Middle frontal gyrus (tissue), 1 donor: Measurements from ENCODE around the gene SELENOW.
A peak's percentile ranks its signal among the peaks of the same experiment; 100 is the strongest.
"Not testable (repeated sequence)": the region's sequence is repeated elsewhere in the genome, so short reads cannot be mapped to it uniquely, and the experiment has no call there.

Experiments
- DNase-seq: peaks from one replicate; pipeline ENCODE4 v3.0.0-alpha.2; 2015; ENCODE audit warnings: low spot score; ENCODE audit errors: extremely low spot score

SELENOW gene

DNA sequence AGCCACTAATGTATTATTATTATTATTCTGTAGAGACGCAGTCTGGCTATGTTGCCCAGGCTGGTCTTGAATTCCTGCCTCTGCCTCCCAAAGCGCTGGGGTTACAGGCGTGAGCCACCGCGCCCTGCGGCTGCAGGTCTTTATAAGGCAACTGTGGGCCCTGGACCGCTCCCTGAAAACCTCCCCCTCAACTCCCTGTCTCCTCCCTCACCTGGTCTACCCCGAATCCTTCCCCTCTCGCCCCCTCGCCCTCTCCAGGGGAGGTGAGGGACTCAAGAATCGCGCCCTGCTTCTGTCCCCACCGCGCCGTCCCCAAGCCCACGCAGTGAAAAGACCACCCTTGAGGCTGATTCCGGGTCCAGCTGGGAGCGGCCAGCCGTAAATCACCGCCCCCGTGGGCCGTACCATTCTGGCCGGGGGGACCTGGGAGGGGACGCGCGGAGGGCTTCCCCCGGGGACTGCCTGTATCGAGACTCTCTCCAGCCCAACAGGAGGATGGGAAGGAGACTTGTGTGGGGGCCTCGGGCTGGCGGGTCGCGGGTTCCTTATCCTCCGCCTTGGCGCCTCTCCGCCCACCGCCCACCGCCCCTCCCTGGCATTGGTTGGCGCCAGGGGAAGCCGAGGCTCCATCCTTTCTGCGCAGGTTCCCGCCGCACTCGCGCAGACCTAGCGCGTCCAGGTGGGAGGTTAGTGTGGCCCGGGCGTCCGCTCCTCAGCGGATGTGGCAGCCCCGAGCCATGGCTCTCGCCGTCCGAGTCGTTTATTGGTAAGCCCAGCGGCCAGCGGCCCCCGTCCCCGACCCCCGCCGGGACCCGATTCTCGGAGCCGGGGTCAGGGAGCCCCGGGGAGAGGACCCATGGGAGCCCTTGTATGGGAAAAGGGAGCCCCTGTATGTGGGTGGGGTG, at the start of gene SELENOW:
Gene SELENOW (plus strand): TSS at position 655 of the 905 bp plus-strand sequence. CDS start 83 bp downstream, at position 738.
- peak; percentile 58 for DNase-seq

DNA sequence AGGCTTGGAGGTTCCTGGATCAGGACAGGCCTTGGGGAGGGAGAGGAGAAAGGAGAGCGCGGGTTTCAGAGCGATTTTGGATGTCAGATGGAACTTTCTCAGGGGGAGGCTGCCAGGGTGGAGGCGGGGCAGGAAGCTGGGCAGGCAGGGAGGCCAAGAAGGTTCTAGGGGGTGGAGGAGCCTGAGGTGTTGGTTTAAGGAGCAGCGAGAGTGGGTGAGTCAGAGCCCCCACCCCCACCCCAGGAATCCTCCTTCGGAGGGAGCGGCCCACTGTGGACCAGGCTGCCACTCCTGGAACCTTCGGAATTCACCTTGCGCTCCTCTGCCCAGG, 49.1 kb upstream of the SELENOW start:
- no peak for DNase-seq

DNA sequence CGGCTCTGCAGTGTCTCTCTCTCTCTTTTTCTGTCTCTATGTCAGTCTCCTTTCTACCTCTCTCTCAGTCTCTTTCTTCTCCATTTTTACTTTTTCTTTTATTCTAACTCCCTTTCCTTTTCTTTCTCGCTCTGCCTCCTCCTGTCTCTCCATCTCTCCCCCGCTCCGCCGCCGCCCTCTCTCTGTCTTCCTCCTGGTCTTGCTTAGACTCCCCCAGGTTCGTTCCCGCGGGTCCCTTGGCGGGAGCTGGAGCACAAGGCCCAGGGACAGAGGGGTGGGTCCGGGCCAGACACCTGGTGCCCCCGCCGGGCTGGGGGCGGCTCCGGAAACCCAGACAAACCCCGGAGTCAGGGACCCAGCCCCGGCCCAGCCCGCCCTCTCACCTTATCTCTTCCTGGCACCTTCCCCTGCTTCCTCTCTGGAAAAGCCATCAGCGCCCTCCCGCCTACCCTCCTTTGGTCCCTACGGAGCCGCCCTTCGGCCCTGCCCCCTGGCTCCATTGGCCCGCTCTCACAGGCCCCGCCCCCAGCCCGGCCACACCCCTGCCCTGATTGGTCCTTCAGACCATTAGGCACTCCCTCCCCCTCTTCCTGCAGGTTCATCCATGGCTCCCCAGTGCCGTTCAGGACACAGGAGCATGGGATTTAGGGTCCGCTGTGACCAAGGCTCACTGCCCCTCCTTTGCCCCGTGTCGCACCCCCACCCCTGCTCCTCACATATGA, 48.5 kb upstream of the SELENOW start:
- no peak for DNase-seq

GRCh38 chr19:47730521-47730889, 48.0 kb upstream of the SELENOW start:
- no peak for DNase-seq

DNA sequence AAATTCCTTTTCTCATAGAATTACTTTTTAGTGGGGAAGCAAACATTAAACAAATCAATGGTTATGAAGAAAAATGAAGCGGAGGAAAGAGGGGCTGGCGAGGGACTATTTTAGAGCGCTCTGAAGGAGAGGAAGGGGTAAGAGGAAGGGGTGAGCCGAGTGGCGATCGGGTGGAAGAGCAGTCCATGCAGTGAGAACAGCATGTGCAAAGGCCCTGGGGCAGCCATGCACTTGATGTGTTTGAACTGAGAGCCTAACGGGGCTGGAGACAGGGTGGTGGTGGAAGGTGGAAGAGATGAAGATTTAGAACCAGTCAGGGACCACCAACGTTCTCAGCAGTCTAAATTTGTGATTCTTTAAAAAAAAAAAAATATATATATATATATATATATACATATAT, 47.6 kb upstream of the SELENOW start:
- DNase-seq = no peak

GRCh38 chr19:47735131-47735530, 43.4 kb upstream of the SELENOW start:
- no peak for DNase-seq

GRCh38 chr19:47740866-47741519, 37.5 kb upstream of the SELENOW start:
- no peak for DNase-seq

DNA sequence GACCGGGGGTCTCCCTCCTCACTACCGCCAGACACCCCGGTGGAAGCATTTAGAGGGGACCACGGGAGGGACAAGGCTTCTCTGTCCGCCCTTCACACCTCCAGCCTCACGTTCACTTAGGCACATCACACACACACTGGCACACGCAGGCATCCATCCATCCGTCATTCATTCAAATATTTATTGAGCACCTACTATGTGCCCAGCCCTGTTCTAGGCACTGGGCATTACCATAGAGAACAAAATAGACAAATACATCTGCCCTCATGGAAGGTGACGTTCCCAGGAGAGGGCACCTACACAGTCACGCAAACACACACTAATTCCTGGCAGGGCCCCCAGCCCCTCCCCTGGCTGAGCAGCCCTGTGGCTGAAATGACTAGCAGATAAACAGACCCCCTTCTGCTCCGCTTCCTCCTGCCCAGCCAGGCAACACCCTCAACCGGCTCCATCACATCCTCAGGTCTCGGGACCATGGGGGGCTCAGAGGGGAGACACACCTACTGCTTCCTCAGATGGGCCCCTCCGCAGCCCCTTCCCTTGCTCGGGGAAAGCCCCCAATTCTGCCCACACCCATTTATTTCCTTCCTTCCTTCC, 36.9 kb upstream of the SELENOW start:
- no peak for DNase-seq

GRCh38 chr19:47742634-47743033, 35.9 kb upstream of the SELENOW start:
- no peak for DNase-seq

DNA sequence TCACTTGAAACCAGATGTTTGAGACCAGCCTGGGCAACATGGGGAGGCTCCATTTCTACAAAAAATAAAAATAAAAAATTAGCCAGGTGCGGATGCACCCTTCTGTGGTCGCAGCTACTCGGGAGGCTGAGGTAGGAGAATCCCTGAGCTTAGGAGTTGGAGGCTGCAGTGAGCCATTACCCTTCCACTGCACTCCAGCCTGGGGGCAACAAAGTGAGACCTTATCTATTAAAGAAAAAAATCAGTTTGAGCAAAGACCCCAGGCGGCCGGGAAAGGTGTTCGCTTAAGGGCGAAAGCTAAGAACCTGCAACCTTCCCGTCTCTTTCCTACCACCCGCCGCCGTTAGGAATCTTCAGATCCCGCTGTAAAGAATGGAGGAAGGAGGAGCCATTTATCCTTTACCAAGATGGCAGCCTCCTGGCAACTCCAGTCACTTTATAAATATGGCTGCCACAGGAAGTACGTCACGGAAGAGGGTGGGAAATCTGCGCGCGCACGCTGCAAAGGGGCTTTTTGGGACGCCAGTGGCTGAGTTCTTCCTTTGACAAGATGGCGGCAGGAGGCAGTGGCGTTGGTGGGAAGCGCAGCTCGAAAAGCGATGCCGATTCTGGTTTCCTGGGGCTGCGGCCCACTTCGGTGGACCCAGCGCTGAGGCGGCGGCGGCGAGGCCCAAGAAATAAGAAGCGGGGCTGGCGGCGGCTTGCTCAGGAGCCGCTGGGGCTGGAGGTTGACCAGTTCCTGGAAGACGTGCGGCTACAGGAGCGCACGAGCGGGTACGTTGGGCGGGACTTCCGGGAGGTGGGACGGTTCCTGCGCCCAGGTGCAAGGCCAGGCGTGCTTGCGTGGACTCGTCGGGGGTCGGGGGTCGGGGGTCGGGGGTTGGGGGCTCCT, 33.2 kb upstream of the SELENOW start, which contains the start of gene NOP53:
Gene NOP53 (plus strand): TSS at position 537 of the 892 bp plus-strand sequence. CDS start 14 bp downstream, at position 551.
- DNase-seq = peak; percentile 94

- not testable (repeated sequence) for DNase-seq
Observed at GRCh38 chr19:47746129-47746528, 32.4 kb upstream of the SELENOW start.

GRCh38 chr19:47749326-47749725, 29.2 kb upstream of the SELENOW start:
- DNase-seq = no peak

DNA sequence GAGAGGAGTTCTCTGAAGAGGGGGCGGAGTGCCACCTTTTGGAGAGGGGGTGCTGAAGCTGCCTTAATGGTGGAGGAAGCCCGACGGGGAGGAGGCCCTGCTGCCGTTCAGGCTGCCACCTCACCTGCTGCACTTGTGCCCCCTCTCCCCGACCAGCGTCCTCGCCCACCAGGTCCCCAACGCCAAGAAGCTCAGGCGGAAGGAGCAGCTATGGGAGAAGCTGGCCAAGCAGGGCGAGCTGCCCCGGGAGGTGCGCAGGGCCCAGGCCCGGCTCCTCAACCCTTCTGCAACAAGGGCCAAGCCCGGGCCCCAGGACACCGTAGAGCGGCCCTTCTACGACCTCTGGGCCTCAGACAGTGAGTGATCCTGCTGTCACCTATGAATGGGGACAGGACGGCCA, 27.8 kb upstream of the SELENOW start:
- no peak for DNase-seq

DNA sequence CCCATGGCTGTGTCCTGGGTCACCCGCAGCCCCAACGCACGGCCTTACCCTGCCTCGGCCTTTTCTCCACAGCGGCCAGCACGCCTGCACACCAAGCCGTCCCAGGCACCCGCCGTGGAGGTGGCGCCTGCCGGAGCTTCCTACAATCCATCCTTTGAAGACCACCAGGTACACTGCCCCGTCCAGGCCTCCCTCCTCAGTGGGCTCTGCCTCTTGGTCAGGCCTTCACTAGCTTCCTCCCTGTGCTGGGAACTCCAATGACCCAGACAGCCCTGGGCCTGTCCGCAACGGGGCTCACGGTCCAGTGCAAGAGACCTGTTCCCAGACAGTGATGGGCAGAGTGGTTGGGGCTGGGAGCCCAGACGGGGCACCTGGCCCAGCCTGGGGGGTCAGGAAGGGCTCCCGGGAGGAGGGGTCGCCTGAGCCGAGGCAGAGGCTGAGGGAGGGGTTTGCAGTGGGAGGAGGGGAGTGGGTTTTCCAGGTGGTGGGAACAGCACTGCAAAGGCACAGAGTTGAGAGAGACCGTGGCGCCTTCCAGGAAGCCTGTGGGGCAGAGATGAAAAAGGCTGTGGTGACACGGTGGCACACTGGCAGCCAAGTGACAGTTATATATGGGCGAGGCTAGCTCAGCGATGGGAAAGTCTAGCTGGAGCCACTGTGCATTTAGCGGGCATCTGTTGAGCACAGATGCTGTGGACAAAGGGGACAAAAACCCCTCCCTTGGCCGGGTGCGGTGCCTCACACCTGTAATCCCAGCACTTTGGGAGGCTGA, 25.9 kb upstream of the SELENOW start:
- DNase-seq = no peak

GRCh38 chr19:47754206-47755064, 24.1 kb upstream of the SELENOW start:
- no peak for DNase-seq

- no peak for DNase-seq
Observed at GRCh38 chr19:47755065-47755761, 23.3 kb upstream of the SELENOW start.

DNA sequence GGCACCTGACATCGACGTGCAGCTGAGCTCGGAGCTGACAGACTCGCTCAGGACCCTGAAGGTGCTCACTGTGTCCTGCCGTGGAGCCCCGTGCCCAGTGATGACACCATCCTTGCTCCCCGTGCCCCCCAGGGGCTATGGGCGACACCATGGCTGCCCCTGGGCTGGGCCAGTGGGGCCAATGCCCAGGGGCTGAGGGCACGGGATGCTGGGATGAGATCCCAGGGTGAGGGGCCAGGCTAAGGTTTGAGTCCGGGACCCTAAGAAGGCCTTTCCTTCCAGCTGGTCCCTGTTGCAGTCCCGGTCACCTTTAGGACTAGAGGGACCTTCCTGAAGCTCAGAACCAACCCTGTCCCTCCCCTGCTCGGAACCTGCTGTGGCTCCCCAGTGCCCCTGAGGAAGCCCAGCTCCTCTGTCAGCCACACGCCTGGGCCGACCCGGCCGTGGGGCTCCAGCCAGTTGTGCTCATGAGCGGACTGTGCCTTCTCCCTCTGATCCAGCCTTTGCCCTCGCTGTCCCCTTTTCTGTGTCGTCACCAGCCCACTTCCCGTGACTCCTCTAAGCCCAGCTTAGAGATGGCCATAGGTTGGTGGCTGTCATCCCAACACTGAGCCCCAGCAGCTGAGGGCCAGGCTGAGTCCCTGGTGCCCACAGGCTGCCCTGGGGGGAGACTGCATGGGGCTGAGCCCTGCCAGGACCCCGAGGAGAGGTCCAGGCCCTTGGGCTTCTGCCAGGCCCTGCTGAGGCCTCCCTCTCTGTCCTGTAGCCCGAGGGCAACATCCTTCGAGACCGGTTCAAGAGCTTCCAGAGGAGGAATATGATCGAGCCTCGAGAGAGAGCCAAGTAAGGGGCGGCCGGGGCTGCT, 22.5 kb upstream of the SELENOW start:
- no peak for DNase-seq

- no peak for DNase-seq
Observed at GRCh38 chr19:47756627-47756929, 21.9 kb upstream of the SELENOW start.
